OCI-LY1 (cell line): ENCODE measurements around the gene KRT80.

Experiments used
- CTCF ChIP-seq: fragments of 200-600 bp; sonication (generic), shearing (Covaris generic); IDR thresholded peaks from 2 replicates; pipeline ENCODE4 v1.5.1; 2017; ENCODE audit warnings: mild to moderate bottlenecking, antibody characterized with exemption, low read length, moderate library complexity, mixed read lengths
- EZH2 ChIP-seq: fragments of 200-600 bp; sonication (generic), shearing (Covaris generic); IDR thresholded peaks from 2 replicates; pipeline ENCODE4 v1.8.0; 2017; ENCODE audit warnings: borderline replicate concordance, mixed run types, mild to moderate bottlenecking, antibody characterized with exemption, low read length, moderate library complexity, mixed read lengths

- TF ChIP-seq CTCF (no peak), EZH2 (no peak)
Observed at GRCh38 chr12:52147964-52148463, 43.8 kb downstream of the KRT80 start.
